Vagina (tissue), 2 donors: ENCODE measurements around the gene PRKAG2. TPM values are rescaled to one million over a fixed set of nuclear protein-coding genes. Genes with fewer than 3 reads are reported as not detected.

Experiments used
- DNase-seq, 2 donors: peaks; one replicate each; pipeline ENCODE4 v3.0.0-alpha.2; 2017; ENCODE audit errors: extremely low spot score in 2 of 2
- H3K27ac ChIP-seq: fragments of 200-600 bp; sonication (generic); one replicate; pipeline ENCODE4 v1.5.1; 2019
- H3K27me3 ChIP-seq: fragments of 200-600 bp; sonication (generic); one replicate; pipeline ENCODE4 v1.5.1; 2019
- H3K36me3 ChIP-seq, 2 donors: fragments of 200-600 bp; sonication (generic); one replicate each; pipeline ENCODE4 v1.5.1; 2017 to 2019
- H3K4me1 ChIP-seq: fragments of 200-600 bp; sonication (generic); one replicate; pipeline ENCODE4 v1.5.1; 2019
- H3K4me3 ChIP-seq, 2 donors: fragments of 200-600 bp; sonication (generic); 1 replicate in 1 of 2; 2 replicates in 1 of 2; pipeline ENCODE4 v1.5.1; 2016 to 2019
- H3K9me3 ChIP-seq: fragments of 200-600 bp; sonication (generic); one replicate; pipeline ENCODE4 v1.5.1; 2019
- CTCF ChIP-seq, 3 experiments: fragments of 450-650 bp in 2 of 3; fragments of 200-600 bp in 1 of 3; sonication (generic) in 1 of 3; IDR thresholded peaks; one replicate each; pipeline ENCODE4 v1.5.1; 2017 to 2019; ENCODE audit warnings: antibody characterized with exemption in 3 of 3, mild to moderate bottlenecking in 2 of 3, moderate library complexity in 2 of 3
- POLR2A ChIP-seq, 2 donors: fragments of 450-650 bp; IDR thresholded peaks; one replicate each; pipeline ENCODE4 v1.6.1; 2017; ENCODE audit warnings: antibody characterized with exemption in 2 of 2, mild to moderate bottlenecking in 2 of 2, moderate library complexity in 2 of 2
- POLR2AphosphoS5 ChIP-seq, 2 donors: sonication (generic); formaldehyde crosslinking; IDR thresholded peaks; one replicate each; pipeline ENCODE4 v1.9.0; 2017; ENCODE audit warnings: antibody characterized with exemption in 2 of 2, mild to moderate bottlenecking in 2 of 2, low read depth in 1 of 2; ENCODE audit not compliant: insufficient read depth in 1 of 2
- intact Hi-C: fragments of 100-400 bp; cut with DNase I; formaldehyde crosslinking; loops from one replicate; pipeline ENCODE4 v1.15.1; 2023
- total RNA-seq: library from RNA; depleted of rRNA; stranded (reverse); fragments of >200 nt; gene quantifications from one replicate; pipeline ENCODE4 v1.2.3, GENCODE V29; 2016

The PRKAG2 gene
- total RNA-seq, 1 donor from 2014 or later, result 25.0 TPM

GRCh38 chr7:151549644-151550043 is 327.3 kb downstream of the PRKAG2 start:
- no peak overlapping the region for H3K27ac ChIP-seq
- no peak for TF ChIP-seq CTCF (IDR thresholded peaks at IDR 0.05)
- no peak for TF ChIP-seq POLR2AphosphoS5 (IDR thresholded peaks at IDR 0.05; ENCODE audit: insufficient read depth in 1 of 2, low read depth in 1 of 2)
- TF ChIP-seq POLR2A (IDR thresholded peaks at IDR 0.05), result no peak
- H3K9me3 ChIP-seq, result no peaks in the 10 kb centered on the region
- no peaks in the 10 kb centered on the region for H3K36me3 ChIP-seq
- no peaks in the 10 kb centered on the region for H3K4me1 ChIP-seq
- DNase-seq, result peak in 1 of 2 donors; percentile 44
- H3K4me3 ChIP-seq, result no peak overlapping the region
- intact Hi-C loops, result no loop called here
- H3K27me3 ChIP-seq, result no peaks in the 10 kb centered on the region

GRCh38 chr7:151549083-151549482 is 327.8 kb downstream of the PRKAG2 start:
- no peaks in the 10 kb centered on the region for H3K9me3 ChIP-seq
- peak in 1 of 2 donors; percentile 58 for DNase-seq
- intact Hi-C loops, result no loop called here
- no peak for TF ChIP-seq POLR2A (IDR thresholded peaks at IDR 0.05)
- no peak for TF ChIP-seq POLR2AphosphoS5 (IDR thresholded peaks at IDR 0.05; ENCODE audit: insufficient read depth in 1 of 2, low read depth in 1 of 2)
- TF ChIP-seq CTCF (IDR thresholded peaks at IDR 0.05), result no peak
- no peaks in the 10 kb centered on the region for H3K4me1 ChIP-seq
- no peak overlapping the region for H3K4me3 ChIP-seq
- H3K36me3 ChIP-seq, result no peaks in the 10 kb centered on the region
- H3K27ac ChIP-seq, result no peak overlapping the region
- no peaks in the 10 kb centered on the region for H3K27me3 ChIP-seq

- Histone ChIP-seq H3K27me3 (no peaks in the 10 kb centered on the region), H3K4me3 (no peak overlapping the region), H3K27ac (no peak overlapping the region), H3K9me3 (no peaks in the 10 kb centered on the region), H3K4me1 (peaks cover 1% of the 10 kb centered on the region), H3K36me3 (no peaks in the 10 kb centered on the region)
- TF ChIP-seq CTCF (IDR thresholded peaks at IDR 0.05), result no peak
- no peak for TF ChIP-seq POLR2AphosphoS5 (IDR thresholded peaks at IDR 0.05; ENCODE audit: insufficient read depth in 1 of 2, low read depth in 1 of 2)
- TF ChIP-seq POLR2A (IDR thresholded peaks at IDR 0.05), result no peak
- intact Hi-C loops, result no loop called here
- no peak for DNase-seq
These were observed 332.7 kb downstream of the PRKAG2 start for GRCh38 chr7:151544183-151544582.

GRCh38 chr7:151542606-151543130 is 334.2 kb downstream of the PRKAG2 start:
- no peak for DNase-seq
- Histone ChIP-seq H3K4me1 (peaks cover 13% of the 10 kb centered on the region), H3K27ac (no peak overlapping the region), H3K36me3 (no peaks in the 10 kb centered on the region), H3K27me3 (no peaks in the 10 kb centered on the region), H3K9me3 (no peaks in the 10 kb centered on the region), H3K4me3 (no peak overlapping the region)
- no peak for TF ChIP-seq CTCF (IDR thresholded peaks at IDR 0.05)
- intact Hi-C loops, result no loop called here

GRCh38 chr7:151541709-151542499 is 335.0 kb downstream of the PRKAG2 start:
- Histone ChIP-seq H3K9me3 (no peaks in the 10 kb centered on the region), H3K27me3 (no peaks in the 10 kb centered on the region), H3K27ac (no peak overlapping the region), H3K36me3 (no peaks in the 10 kb centered on the region), H3K4me3 (no peak overlapping the region), H3K4me1 (peaks cover 13% of the 10 kb centered on the region)
- intact Hi-C loops, result no loop called here
- TF ChIP-seq CTCF (IDR thresholded peaks at IDR 0.05) (no peak), POLR2AphosphoS5 (IDR thresholded peaks at IDR 0.05; ENCODE audit: insufficient read depth in 1 of 2, low read depth in 1 of 2) (no peak), POLR2A (IDR thresholded peaks at IDR 0.05) (no peak)
- no peak for DNase-seq
